Ecto neural progenitor cell (in vitro differentiated cells): Measurements from ENCODE around the gene SUGP1.

Experiments
- DNase-seq: peaks from one replicate; pipeline ENCODE4 v3.0.0-alpha.2; 2018; ENCODE audit warnings: low spot score

SUGP1 gene

GRCh38 chr19:19300613-19301012 lies 19.7 kb downstream of the SUGP1 start:
- no peak for DNase-seq

GRCh38 chr19:19297759-19298158 lies 22.6 kb downstream of the SUGP1 start:
- DNase-seq: no peak

GRCh38 chr19:19296953-19297689 lies 23.2 kb downstream of the SUGP1 start:
- DNase-seq: no peak

- no peak for DNase-seq
Observed at GRCh38 chr19:19294914-19295313, 25.4 kb downstream of the SUGP1 start.

- no peak for DNase-seq
Observed at GRCh38 chr19:19292607-19293006, 27.7 kb downstream of the SUGP1 start.

GRCh38 chr19:19285686-19286085 lies 34.6 kb downstream of the SUGP1 start:
- DNase-seq: no peak

- no peak for DNase-seq
Observed at GRCh38 chr19:19280561-19280960, 39.7 kb downstream of the SUGP1 start.

- DNase-seq: no peak
Observed at GRCh38 chr19:19279853-19280252, 40.5 kb downstream of the SUGP1 start.

GRCh38 chr19:19279062-19279612 lies 41.2 kb downstream of the SUGP1 start:
- DNase-seq: no peak

- no peak for DNase-seq
Observed at GRCh38 chr19:19278315-19278714, 42.0 kb downstream of the SUGP1 start.

- DNase-seq: no peak
Observed at GRCh38 chr19:19276851-19277250, 43.5 kb downstream of the SUGP1 start.

GRCh38 chr19:19276386-19276785 lies 43.9 kb downstream of the SUGP1 start:
- DNase-seq: no peak

GRCh38 chr19:19274716-19275565 lies 45.4 kb downstream of the SUGP1 start:
- DNase-seq: no peak

GRCh38 chr19:19274146-19274545 lies 46.2 kb downstream of the SUGP1 start:
- DNase-seq: no peak

- no peak for DNase-seq
Observed at GRCh38 chr19:19271828-19272599, 48.3 kb downstream of the SUGP1 start.

GRCh38 chr19:19270749-19271571 lies 49.3 kb downstream of the SUGP1 start:
- no peak for DNase-seq

- no peak for DNase-seq
Observed at GRCh38 chr19:19269952-19270694, 50.2 kb downstream of the SUGP1 start.

- DNase-seq: no peak
Observed at GRCh38 chr19:19268453-19269385, 51.6 kb downstream of the SUGP1 start.

GRCh38 chr19:19267305-19267704 lies 53.0 kb downstream of the SUGP1 start:
- DNase-seq: no peak
